Esophagus squamous epithelium (tissue), 4 donors: ENCODE measurements around the gene GNG2.

ENCODE experiments used
- POLR2A ChIP-seq, 4 donors: fragments of 450-650 bp; IDR thresholded peaks; one replicate each; pipeline ENCODE4 v1.6.1; 2017; ENCODE audit warnings: antibody characterized with exemption in 4 of 4, mild to moderate bottlenecking in 4 of 4, moderate library complexity in 3 of 4
- TF ChIP-seq, protein P1 (sequence below), 6 experiments: fragments of 450-650 bp in 4 of 6; fragments of 200-600 bp in 2 of 6; sonication (generic) in 2 of 6; IDR thresholded peaks; one replicate each; pipeline ENCODE4 v1.5.1; 2016 to 2019; ENCODE audit warnings: antibody characterized with exemption in 6 of 6, mild to moderate bottlenecking in 4 of 6, moderate library complexity in 4 of 6

- no peak for TF ChIP-seq POLR2A (IDR thresholded peaks at IDR 0.05)
- TF ChIP-seq, protein P1, sequence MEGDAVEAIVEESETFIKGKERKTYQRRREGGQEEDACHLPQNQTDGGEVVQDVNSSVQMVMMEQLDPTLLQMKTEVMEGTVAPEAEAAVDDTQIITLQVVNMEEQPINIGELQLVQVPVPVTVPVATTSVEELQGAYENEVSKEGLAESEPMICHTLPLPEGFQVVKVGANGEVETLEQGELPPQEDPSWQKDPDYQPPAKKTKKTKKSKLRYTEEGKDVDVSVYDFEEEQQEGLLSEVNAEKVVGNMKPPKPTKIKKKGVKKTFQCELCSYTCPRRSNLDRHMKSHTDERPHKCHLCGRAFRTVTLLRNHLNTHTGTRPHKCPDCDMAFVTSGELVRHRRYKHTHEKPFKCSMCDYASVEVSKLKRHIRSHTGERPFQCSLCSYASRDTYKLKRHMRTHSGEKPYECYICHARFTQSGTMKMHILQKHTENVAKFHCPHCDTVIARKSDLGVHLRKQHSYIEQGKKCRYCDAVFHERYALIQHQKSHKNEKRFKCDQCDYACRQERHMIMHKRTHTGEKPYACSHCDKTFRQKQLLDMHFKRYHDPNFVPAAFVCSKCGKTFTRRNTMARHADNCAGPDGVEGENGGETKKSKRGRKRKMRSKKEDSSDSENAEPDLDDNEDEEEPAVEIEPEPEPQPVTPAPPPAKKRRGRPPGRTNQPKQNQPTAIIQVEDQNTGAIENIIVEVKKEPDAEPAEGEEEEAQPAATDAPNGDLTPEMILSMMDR (IDR thresholded peaks at IDR 0.05): no peak
These were observed 36.2 kb upstream of the GNG2 start for GRCh38 chr14:51824191-51824590.
